Measurements from ENCODE around the gene RPRD1B. TPM values are rescaled to one million over a fixed set of nuclear protein-coding genes. Genes with fewer than 3 reads are reported as not detected.
A peak's percentile ranks its signal among the peaks of the same experiment; 100 is the strongest.

The RPRD1B gene
- total RNA-seq, 1 donor from 2014 or later = 65.3 TPM

GRCh38 chr20:38112261-38112929 lies 78.8 kb downstream of the RPRD1B start:
- no peak for DNase-seq
- intact Hi-C loops (cut with micrococcal nuclease) = no loop called here
- ATAC-seq = no peak

DNA sequence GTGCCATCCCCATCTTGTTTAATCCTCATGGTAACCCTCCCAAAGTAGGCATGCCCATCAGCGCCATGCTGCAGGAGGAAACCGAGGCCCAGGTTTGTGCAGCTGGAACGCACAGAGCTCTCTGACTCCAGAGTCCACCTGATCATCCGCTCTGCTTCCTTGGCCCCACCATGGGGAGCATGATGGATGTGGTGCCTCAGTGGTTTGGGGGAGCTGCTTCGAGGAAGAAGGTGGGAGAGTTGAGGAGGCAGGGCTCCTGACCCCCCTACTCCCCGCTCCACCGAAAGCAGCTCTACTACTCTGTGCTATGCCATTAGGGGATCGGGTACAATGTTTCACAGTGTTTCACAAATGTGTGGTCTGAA lies 79.4 kb downstream of the RPRD1B start:
- DNase-seq (no peak), ATAC-seq (no peak)
- intact Hi-C loops (cut with micrococcal nuclease) = no loop called here

DNA sequence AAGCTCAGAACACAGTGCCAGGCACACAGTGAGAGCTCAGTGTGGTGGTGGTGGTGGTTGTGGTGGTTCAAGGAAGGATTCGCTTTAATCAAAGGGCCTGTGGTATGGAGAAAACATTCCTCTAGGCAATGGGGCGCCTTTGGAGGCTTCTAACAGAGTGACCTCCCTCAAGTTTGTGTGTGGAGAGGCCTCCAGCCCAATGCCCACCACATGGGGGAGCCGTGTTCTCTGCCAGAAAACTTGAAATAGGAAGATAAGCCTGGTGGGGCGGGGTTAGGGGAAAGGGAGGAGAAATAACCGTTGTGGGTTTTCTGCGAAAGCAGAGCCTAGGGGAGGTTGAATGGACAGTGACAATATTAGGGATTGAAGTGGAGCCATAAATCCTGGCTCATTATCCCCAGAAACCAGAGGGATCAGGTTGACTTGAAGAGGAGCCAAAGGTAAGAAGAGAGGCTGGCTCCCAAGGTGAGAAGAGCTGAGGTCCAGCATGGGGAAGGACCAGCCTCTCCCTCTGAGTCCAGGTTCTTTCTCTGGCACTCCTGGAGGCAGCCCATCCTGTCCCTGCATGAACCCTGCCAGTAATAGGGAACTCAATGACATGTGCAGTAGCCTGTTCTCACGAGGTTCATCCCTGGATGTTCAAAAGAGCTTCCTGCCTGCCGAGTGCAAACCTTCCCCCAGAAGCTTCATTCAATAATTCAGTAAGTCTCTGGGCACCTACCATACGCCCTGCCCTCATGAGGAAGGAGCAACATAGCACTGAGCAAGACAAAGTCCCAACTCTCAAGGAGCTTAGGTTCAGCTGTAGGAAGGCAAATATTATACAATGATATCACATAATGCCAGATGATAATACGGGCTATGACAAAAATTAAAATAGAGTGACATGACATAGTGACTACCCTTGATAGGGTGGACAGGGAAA lies 80.1 kb downstream of the RPRD1B start:
- DNase-seq = no peak
- intact Hi-C loops (cut with micrococcal nuclease) = no loop called here
- ATAC-seq = no peak

DNA sequence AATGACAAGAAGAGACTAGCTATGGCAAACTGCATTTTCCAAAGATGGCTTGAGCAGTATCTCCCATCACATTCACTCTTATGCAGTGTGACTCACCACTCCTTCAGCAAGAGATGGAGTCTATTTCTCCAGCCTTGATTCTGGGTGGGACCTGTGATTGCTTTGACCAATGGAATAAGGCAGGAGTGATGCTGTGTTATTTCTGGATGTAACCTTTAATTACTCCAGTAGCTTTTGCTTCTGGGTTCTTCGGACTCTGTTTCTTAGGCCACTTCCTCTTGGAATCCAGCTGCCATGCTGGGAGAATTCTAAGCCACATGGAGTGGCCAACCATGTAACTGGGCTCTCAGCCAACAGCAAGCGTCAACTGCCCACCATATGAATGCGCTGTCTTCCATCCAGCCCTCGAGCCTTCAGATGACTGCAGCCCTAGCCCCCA lies 80.8 kb downstream of the RPRD1B start:
- ATAC-seq (no peak), DNase-seq (no peak)
- intact Hi-C loops (cut with micrococcal nuclease) = no loop called here

- no peak for ATAC-seq
- intact Hi-C loops (cut with micrococcal nuclease) = no loop called here
- no peak for DNase-seq
These were observed 81.7 kb downstream of the RPRD1B start for GRCh38 chr20:38115205-38115604.

GRCh38 chr20:38115896-38116295 lies 82.3 kb downstream of the RPRD1B start:
- intact Hi-C loops (cut with micrococcal nuclease) = no loop called here

DNA sequence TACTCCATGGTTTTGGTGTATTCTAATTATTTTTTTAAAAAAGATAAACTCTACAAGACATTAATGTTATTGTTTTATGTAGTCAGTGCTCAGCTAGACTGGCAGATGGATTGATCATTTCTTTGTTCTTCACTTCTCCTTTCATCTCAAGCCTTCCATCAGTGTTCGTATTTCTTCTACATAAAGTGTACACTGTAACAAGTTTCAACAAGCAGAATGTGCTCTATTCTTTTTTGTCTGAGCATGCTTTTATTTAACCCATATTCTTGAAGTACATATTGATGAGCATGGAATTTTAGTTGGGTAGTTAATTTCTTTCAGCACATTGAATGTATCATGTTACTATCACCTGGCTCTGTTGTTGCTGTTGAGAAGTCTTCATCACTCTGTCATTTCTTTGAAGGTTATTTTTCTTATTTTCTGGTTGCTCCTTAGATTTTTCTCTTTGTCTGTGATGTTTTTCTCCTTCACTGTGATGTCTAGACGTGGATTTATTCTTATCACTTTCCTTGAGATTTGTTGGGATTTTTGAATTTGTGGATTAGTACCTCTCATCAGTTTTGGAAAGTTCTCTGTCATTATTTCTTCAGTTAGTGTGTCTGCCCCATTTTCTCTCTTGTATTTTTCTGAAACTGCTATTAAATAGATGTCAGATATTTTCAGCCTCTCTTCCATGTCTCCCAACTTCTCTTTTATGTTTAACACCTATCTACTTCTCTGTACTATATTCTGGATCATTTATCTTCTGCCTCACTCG lies 83.0 kb downstream of the RPRD1B start:
- no peak for DNase-seq
- ATAC-seq = no peak
- intact Hi-C loops (cut with micrococcal nuclease) = no loop called here

More at GRCh38 chr20:38115896-38116295, 82.3 kb downstream of the RPRD1B start:
- DNase-seq (no peak), ATAC-seq (no peak)

DNA sequence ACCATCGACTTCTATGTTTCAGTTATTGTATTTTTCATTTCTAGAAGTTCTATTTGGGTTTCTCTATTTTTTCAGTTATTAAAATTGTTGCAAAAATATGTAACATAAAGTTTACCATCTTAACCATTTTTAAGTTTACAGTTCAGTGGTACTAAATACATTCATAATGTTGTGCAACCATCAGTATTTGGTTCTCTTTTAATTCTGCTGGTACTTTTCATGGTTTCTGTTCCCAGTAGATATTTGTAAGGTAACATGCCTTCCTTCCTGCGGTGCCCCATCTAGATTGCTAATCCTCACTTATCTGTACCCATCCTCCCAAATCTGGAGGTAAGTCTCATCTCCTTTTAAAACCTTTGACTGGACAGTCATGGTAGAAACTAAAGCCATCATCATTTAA lies 83.7 kb downstream of the RPRD1B start:
- DNase-seq = no peak
- intact Hi-C loops (cut with micrococcal nuclease) = no loop called here
- no peak for ATAC-seq

DNA sequence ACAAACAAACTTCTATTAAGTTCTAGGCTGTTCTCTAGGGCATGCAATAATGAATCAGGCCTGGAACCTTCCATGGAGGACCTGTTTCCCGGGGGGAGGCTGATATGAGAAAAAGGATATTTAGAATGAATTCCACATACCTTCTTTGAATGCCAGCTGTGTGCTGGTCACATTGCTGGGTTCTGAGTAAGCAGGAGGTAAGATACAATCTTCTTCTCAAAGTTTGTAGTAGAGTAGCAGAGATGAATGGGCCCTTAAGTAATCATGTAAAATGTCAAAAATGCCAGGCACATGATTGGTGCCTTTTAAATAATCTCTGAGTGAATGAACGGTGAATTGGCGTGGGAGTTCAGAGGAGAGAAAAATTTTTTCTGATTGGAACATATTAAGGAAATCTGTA lies 84.1 kb downstream of the RPRD1B start:
- no peak for ATAC-seq
- no peak for DNase-seq
- intact Hi-C loops (cut with micrococcal nuclease) = no loop called here

- ATAC-seq (no peak), DNase-seq (no peak)
- intact Hi-C loops (cut with micrococcal nuclease) = no loop called here
These were observed 85.9 kb downstream of the RPRD1B start for GRCh38 chr20:38119446-38119845.

- no peak for ATAC-seq
- DNase-seq = no peak
- intact Hi-C loops (cut with micrococcal nuclease) = no loop called here
These were observed 87.1 kb downstream of the RPRD1B start for GRCh38 chr20:38120625-38120988.

- ATAC-seq (no peak), DNase-seq (no peak)
- intact Hi-C loops (cut with micrococcal nuclease) = no loop called here
These were observed 88.2 kb downstream of the RPRD1B start for GRCh38 chr20:38121741-38122140.

DNA sequence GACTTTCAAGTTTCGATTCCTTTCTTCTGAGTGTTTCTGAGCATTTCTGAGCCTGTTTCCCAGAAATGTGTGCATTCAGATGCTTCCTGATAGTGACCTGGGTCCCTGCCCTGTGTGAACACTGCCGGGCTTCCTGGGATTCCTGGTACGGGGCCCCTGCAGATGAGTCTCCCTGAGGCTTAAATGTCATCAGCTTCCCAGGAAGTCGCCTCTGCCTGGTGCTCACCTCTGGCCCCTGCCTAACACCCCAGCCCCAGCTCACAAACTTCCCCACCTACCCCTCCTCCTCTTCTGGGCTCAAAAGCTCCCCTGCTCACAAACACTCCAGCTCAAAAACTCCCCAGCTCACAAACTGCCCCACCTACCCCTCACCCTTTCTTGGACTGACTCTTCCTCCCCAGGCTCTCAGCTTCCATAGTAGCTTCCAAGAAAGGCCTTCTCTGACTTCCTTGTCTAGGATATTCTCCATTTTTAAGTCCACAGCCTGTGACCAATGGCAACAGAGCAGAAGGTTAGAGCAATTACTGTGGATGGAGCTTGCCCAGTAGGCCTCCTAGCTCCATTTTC lies 89.6 kb downstream of the RPRD1B start:
- ATAC-seq = no peak
- DNase-seq = no peak
- intact Hi-C loops (cut with micrococcal nuclease) = no loop called here

DNA sequence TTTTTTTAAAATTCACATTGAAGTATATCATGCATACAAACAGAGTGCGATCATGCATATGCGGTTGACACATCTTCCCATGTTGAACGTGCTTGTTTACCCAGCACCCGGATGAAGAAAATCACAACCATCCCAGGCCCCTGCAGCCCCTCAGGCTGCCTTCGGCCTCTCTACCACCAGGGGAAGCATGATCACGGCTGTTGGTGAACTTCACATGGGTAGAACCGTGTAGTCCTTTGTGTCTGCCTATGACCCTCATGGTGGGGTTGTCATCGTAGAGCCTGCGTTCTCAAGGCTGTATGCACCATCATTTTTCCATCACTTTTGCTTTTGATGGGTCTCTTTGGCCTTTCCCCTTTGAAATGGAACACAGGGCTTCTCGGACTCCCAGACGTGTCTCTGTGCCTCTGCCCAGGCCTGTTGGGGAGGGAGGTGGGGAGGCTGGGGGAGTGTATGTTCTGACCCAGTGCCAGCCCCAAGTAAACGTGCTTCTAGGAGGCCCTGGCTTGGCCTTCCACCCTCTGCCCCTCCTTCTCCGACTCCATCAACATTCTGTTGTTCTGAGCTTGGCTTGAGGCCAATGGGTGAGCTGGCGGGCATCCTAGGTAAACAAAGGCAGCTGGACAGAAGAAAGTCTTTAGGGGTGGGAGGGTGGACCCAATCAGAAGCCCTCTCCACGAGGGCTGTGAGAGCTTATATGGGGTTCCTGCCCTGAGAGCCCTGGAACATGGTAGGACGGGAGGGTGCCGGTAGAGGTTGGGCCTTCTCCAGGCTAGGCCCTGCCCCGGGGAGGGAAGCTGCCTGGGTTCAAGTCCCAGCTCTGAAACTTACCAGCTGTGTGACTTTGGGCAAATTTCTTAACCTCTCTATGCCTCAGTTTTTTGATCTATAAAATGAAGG lies 91.9 kb downstream of the RPRD1B start:
- intact Hi-C loops (cut with micrococcal nuclease) = no loop called here
- DNase-seq = peak; percentile 74
- ATAC-seq = peak; percentile 54

DNA sequence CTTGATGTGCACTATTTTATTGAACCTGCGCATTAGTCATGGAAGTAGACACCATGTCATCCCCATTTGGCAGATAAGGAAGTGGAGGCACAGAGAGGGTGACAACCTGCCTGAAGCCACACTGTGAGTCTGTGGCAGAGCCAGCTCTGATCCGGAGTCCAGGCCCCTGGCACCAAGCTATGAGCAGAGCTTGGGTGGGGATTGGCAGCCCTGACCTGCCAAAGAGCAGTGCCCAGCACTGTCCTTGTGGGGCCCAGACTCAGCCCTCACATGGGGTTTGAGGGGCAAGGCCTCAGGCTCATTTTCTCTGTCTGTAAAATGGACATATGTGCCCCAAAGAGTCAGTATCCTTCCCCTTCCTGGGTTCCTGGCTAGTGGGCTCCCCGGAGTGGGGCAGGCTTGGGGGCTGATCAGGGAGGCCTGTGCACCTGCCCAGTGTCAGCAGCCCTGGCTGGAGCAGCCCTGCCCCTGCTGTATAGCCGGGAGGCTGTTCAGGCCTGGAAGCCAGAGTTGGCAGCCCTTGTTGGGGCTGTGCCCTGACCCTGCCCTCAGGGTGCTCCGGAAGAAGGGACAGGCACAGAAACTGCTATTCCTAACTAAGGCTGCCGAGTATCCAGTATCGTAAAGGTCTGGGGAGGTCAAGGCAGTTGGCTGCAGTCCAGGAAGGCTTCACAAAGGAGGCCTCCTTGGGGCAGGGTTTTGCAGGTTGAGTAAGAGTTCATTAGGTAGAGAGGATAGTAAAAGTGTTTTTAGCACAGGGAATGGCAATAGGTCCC lies 92.8 kb downstream of the RPRD1B start:
- DNase-seq = peak; percentile 47
- intact Hi-C loops (cut with micrococcal nuclease) = no loop called here
- peak; percentile 24 for ATAC-seq

- ATAC-seq (peak; percentile 79), DNase-seq (peak; percentile 46)
- intact Hi-C loops (cut with micrococcal nuclease) = no loop called here
These were observed 93.5 kb downstream of the RPRD1B start for GRCh38 chr20:38126932-38127621.

GRCh38 chr20:38127920-38128528 lies 94.5 kb downstream of the RPRD1B start:
- no peak for DNase-seq
- intact Hi-C loops (cut with micrococcal nuclease) = no loop called here
- ATAC-seq = no peak

Measured in left ventricle myocardium superior (tissue), 1 donor.